Ascending aorta (tissue), 2 donors: ENCODE data around the gene GFPT2. TPM values are rescaled to one million over a fixed set of nuclear protein-coding genes. Genes with fewer than 3 reads are reported as not detected.
A peak's percentile ranks its signal among the peaks of the same experiment; 100 is the strongest.

ENCODE experiments used
- DNase-seq, 2 donors: peaks; one replicate each; pipeline ENCODE4 v3.0.0-alpha.2; 2019; ENCODE audit warnings: low spot score in 2 of 2
- H3K27ac ChIP-seq, 2 donors: fragments of 200-600 bp; sonication (generic); one replicate each; pipeline ENCODE4 v1.5.1; 2016 to 2017; ENCODE audit warnings: mild to moderate bottlenecking in 1 of 2
- H3K27me3 ChIP-seq: fragments of 200-600 bp; sonication (generic); one replicate; pipeline ENCODE4 v1.5.1; 2017
- H3K36me3 ChIP-seq, 2 donors: fragments of 200-600 bp; sonication (generic); one replicate each; pipeline ENCODE4 v1.5.1; 2016
- H3K4me1 ChIP-seq, 2 donors: fragments of 200-600 bp; sonication (generic); one replicate each; pipeline ENCODE4 v1.5.1; 2016 to 2017; ENCODE audit warnings: mild to moderate bottlenecking in 1 of 2
- H3K4me3 ChIP-seq, 2 donors: fragments of 200-600 bp; sonication (generic); one replicate each; pipeline ENCODE4 v1.5.1; 2016 to 2017; ENCODE audit warnings: mild to moderate bottlenecking in 1 of 2
- H3K9me3 ChIP-seq, 2 donors: fragments of 200-600 bp; sonication (generic); one replicate each; pipeline ENCODE4 v1.5.1; 2016
- intact Hi-C: fragments of 100-400 bp; cut with DNase I; formaldehyde crosslinking; loops from one replicate; pipeline ENCODE4 v1.15.1; 2023
- total RNA-seq: library from RNA; depleted of rRNA; stranded (reverse); fragments of >200 nt; gene quantifications from one replicate; pipeline ENCODE4 v1.1.0, GENCODE V29; 2016
- TF ChIP-seq, protein P1 (sequence below), 3 experiments: fragments of 200-600 bp in 2 of 3; fragments of 450-650 bp in 1 of 3; sonication (generic) in 2 of 3; IDR thresholded peaks; one replicate each; pipeline ENCODE4 v1.5.1; 2016 to 2019; ENCODE audit warnings: antibody characterized with exemption in 3 of 3, mild to moderate bottlenecking in 1 of 3, moderate library complexity in 1 of 3

GFPT2 gene
- total RNA-seq, 1 donor from 2014 or later = 25.2 TPM

DNA sequence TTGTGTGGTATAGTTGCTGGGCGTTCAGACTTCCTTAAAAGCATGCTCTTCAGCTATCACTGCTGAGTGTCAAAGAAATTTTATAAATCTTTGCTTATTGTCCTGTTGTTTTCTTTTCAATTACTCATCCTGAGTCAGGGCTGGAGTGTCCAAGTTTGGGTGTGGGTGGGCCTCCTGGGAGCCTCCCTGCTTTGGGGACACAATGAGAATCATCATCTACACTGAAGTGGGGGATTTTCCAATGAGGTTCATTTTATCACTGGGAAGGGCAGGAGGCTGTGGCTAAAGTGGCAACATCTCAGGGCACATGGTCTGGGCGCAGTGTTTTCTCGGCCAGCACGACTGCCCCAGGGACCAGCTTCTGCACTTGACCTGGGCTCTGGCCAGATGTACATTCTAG lies 19.5 kb downstream of the GFPT2 start:
- intact Hi-C loops = no loop called here
- no peak for DNase-seq
- TF ChIP-seq, protein P1, sequence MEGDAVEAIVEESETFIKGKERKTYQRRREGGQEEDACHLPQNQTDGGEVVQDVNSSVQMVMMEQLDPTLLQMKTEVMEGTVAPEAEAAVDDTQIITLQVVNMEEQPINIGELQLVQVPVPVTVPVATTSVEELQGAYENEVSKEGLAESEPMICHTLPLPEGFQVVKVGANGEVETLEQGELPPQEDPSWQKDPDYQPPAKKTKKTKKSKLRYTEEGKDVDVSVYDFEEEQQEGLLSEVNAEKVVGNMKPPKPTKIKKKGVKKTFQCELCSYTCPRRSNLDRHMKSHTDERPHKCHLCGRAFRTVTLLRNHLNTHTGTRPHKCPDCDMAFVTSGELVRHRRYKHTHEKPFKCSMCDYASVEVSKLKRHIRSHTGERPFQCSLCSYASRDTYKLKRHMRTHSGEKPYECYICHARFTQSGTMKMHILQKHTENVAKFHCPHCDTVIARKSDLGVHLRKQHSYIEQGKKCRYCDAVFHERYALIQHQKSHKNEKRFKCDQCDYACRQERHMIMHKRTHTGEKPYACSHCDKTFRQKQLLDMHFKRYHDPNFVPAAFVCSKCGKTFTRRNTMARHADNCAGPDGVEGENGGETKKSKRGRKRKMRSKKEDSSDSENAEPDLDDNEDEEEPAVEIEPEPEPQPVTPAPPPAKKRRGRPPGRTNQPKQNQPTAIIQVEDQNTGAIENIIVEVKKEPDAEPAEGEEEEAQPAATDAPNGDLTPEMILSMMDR (IDR thresholded peaks at IDR 0.05) = no peak
- Histone ChIP-seq H3K27ac (no peak overlapping the region), H3K4me3 (no peak overlapping the region), H3K36me3 (peaks cover 7 to 20% of the 10 kb centered on the region in 2 donors), H3K9me3 (no peaks in the 10 kb centered on the region), H3K4me1 (peaks cover 0 to 5% of the 10 kb centered on the region in 2 donors), H3K27me3 (no peaks in the 10 kb centered on the region)

DNA sequence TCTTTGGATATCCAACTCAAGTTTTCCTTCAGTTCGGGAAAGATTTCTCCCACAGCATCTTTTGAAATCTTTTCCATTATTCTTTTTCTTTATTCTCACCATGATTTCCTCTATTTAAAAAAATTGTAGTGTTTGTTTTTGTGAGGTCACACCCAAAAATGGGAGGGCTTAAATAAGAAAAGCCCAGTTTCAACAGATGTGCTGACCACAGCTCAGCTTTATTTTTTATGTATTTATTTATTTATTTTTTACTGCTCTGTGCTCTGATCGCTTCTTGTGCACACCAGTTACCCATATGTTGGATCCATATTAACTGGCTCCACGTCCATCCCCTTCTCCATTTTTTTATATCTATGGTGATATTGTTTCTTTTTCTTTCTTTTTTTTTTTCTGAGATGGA lies 20.3 kb downstream of the GFPT2 start:
- TF ChIP-seq, protein P1 (IDR thresholded peaks at IDR 0.05) = no peak
- Histone ChIP-seq H3K9me3 (no peaks in the 10 kb centered on the region), H3K27me3 (no peaks in the 10 kb centered on the region), H3K4me3 (no peak overlapping the region), H3K4me1 (peaks cover 0 to 5% of the 10 kb centered on the region in 2 donors), H3K36me3 (peaks cover 7 to 18% of the 10 kb centered on the region in 2 donors), H3K27ac (no peak overlapping the region)
- no peak for DNase-seq
- intact Hi-C loops = no loop called here

DNA sequence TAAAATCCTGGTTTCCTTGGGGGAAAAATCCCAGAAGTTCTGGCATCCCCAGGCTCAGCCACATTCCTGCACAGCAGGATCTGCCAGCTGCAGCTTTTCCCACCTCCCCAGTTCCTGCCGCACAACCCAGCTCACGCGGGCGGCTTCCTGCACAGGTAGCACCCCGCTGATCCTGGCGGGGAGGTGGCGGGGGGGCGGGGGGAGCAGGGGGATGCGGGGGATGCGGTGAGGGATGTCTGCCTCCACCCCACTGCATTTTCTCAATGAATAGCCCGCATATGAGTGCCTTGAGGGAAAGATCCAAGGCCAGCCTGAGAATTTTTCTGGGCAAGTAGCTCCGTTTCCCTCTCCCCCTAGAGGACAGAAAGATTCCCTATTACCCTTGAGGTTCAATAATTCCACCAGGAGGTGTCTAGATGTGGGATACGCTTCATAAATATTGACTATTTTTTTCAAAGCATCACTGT lies 21.1 kb downstream of the GFPT2 start:
- H3K27ac ChIP-seq = no peak overlapping the region

DNA sequence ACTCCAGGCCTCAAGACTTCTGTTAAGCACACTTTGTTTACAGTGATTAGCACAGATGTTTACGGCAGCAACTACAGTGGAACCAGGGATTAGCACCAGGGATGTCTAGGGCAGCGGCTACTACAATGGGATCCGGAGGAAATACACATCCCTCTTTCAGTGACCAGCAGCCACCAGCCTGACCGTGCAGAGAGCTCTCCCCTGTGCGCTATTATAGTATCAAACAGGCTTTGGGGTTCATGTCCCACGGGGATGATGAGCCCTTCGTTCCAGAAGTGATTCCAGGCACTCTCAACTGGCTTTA lies 21.5 kb downstream of the GFPT2 start:
- Histone ChIP-seq H3K27me3 (no peaks in the 10 kb centered on the region), H3K27ac (peak overlapping the region; percentile 33 to 56), H3K4me1 (peaks cover 0 to 5% of the 10 kb centered on the region in 2 donors), H3K4me3 (no peak overlapping the region), H3K9me3 (no peaks in the 10 kb centered on the region), H3K36me3 (peaks cover 7 to 14% of the 10 kb centered on the region in 2 donors)
- no peak for DNase-seq
- intact Hi-C loops = no loop called here
- TF ChIP-seq, protein P1 (IDR thresholded peaks at IDR 0.05) = no peak

More for the DNA sequence above, 21.1 kb downstream of the GFPT2 start:
- TF ChIP-seq, protein P1 (IDR thresholded peaks at IDR 0.05) = peak in 1 of 3 experiments; percentile 14
- Histone ChIP-seq H3K4me1 (peaks cover 0 to 5% of the 10 kb centered on the region in 2 donors), H3K27me3 (no peaks in the 10 kb centered on the region), H3K4me3 (no peak overlapping the region), H3K36me3 (peaks cover 7 to 14% of the 10 kb centered on the region in 2 donors), H3K9me3 (no peaks in the 10 kb centered on the region)
- no peak for DNase-seq
- intact Hi-C loops = no loop called here

DNA sequence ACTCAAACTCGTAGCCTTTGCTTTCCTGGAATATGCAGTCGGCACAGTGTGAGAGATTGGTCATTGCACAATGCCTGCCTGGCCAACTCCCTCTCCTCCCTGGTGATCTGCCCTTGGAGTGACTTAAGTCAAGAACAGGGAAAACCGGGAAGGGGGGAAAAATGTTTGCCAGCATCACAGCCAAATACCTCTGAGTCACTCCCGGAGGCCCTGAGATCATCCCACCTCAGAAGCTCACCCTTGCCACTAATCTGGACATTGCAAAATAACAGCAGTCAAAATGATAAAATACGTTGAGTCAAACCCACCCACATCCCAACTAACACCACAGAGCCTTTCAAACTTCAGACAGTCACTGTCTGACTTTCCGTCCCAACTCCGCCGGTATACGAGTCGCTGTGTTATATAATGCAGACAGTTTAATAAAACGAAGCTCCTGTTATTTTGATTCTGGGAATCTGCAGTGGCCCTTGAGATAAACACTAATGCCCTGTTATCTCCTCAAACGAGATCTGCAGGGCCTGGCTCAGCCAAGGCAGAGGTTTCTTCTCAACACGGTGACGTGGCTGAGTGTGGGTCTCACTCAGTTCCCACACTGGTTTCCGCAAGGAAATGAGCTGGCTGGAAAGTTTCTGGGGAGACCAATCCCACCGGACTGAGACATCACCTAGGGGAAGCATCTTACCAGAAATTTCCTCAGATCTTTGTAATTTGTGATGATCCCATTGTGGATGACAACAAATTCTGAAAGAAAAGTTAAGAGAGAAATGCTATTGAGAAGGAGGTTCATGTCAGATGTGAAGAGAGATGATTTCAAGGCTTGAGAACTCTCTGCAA lies 22.1 kb downstream of the GFPT2 start:
- TF ChIP-seq, protein P1 (IDR thresholded peaks at IDR 0.05) = no peak
- DNase-seq = peak in 1 of 2 donors; percentile 86
- H3K27me3 ChIP-seq = no peaks in the 10 kb centered on the region
- no peak overlapping the region for H3K4me3 ChIP-seq
- H3K27ac ChIP-seq = peak overlapping the region; percentile 33 to 56
- H3K9me3 ChIP-seq = no peaks in the 10 kb centered on the region
- intact Hi-C loops = no loop called here
- peaks cover 0 to 5% of the 10 kb centered on the region in 2 donors for H3K4me1 ChIP-seq
- peaks cover 7 to 13% of the 10 kb centered on the region in 2 donors for H3K36me3 ChIP-seq
